GM20000 (cell line): ENCODE results near the gene EFCAB12.

Source experiments
- DNase-seq: peaks from one replicate; pipeline ENCODE4 v3.0.0; 2012; ENCODE audit warnings: low spot score
- TF ChIP-seq, protein P1 (sequence below): IDR thresholded peaks from 2 replicates; pipeline ENCODE4 v1.5.1; 2012; ENCODE audit warnings: mild to moderate bottlenecking, control low read depth; ENCODE audit errors: extremely low read depth, missing control alignments

EFCAB12 gene

DNA sequence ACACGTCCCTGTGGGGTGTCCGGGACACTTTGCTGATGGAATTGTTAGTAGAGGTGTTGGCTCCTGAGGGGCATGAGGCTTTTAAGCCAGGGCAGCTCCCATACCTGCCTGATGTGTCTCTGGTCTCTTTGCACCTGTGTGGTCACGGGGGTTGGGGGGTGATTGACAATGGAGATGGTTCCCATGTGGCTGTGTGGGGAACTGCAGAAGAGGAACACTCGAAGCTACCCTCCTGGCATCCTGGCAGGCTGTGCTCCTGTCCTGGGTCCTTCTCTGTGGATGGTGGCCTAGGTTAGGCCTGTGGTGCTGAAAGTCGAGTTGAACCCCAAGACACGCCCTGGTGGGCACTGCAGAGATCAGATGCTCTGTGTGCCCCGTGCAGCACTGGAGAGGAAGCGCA is 76.4 kb downstream of the EFCAB12 start:
- no peak for DNase-seq
- TF ChIP-seq, protein P1, sequence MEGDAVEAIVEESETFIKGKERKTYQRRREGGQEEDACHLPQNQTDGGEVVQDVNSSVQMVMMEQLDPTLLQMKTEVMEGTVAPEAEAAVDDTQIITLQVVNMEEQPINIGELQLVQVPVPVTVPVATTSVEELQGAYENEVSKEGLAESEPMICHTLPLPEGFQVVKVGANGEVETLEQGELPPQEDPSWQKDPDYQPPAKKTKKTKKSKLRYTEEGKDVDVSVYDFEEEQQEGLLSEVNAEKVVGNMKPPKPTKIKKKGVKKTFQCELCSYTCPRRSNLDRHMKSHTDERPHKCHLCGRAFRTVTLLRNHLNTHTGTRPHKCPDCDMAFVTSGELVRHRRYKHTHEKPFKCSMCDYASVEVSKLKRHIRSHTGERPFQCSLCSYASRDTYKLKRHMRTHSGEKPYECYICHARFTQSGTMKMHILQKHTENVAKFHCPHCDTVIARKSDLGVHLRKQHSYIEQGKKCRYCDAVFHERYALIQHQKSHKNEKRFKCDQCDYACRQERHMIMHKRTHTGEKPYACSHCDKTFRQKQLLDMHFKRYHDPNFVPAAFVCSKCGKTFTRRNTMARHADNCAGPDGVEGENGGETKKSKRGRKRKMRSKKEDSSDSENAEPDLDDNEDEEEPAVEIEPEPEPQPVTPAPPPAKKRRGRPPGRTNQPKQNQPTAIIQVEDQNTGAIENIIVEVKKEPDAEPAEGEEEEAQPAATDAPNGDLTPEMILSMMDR = no peak
